Measurements from ENCODE around the gene LMO3. TPM values are rescaled to one million over a fixed set of nuclear protein-coding genes. Genes with fewer than 3 reads are reported as not detected.

LMO3 gene
- total RNA-seq, 4 donors from 2014 or later: 9.2 to 55.1 (median 41.0) TPM

- WGBS, 2 donors (ENCODE audit: low coverage in 1 of 2): 46 to 54% methylated on average over 2 of the region's 2 CpGs
- no peaks in the 10 kb centered on the region for H3K27me3 ChIP-seq
- intact Hi-C loops (cut with DNase I; ENCODE audit: low total_unique reads): no loop called here
These were observed 16.4 kb upstream of the LMO3 start for GRCh38 chr12:16622338-16622737.

GRCh38 chr12:16619537-16619936 lies 13.6 kb upstream of the LMO3 start:
- no peak for DNase-seq
- in situ Hi-C loops (cut with MboI; ENCODE audit: low pct_ligation_motif_present in 1 of 4, low pct_unique_long_range_greater_than_20kb in 1 of 4, low sequenced_read_pairs in 3 of 4) (no loop called here), intact Hi-C loops (cut with DNase I; ENCODE audit: low total_unique reads) (no loop called here)
- H3K4me3 ChIP-seq: no peak overlapping the region
- no peak overlapping the region for H3K27ac ChIP-seq
- no peaks in the 10 kb centered on the region for H3K4me1 ChIP-seq
- TF ChIP-seq POLR2AphosphoS5 (IDR thresholded peaks at IDR 0.05) (no peak), POLR2A (IDR thresholded peaks at IDR 0.05) (no peak), EP300 (IDR thresholded peaks at IDR 0.05; ENCODE audit: low read depth) (no peak), CTCF (IDR thresholded peaks at IDR 0.05) (no peak)
- H3K27me3 ChIP-seq: no peaks in the 10 kb centered on the region
- H3K9me3 ChIP-seq: no peaks in the 10 kb centered on the region
- no peaks in the 10 kb centered on the region for H3K36me3 ChIP-seq

More at GRCh38 chr12:16622338-16622737, 16.4 kb upstream of the LMO3 start:
- Histone ChIP-seq H3K4me1 (no peaks in the 10 kb centered on the region), H3K36me3 (no peaks in the 10 kb centered on the region), H3K4me3 (no peak overlapping the region), H3K9me3 (no peaks in the 10 kb centered on the region), H3K27ac (no peak overlapping the region)
- DNase-seq: no peak
- in situ Hi-C loops (cut with MboI; ENCODE audit: low pct_ligation_motif_present in 1 of 4, low pct_unique_long_range_greater_than_20kb in 1 of 4, low sequenced_read_pairs in 3 of 4): no loop called here
- TF ChIP-seq POLR2A (IDR thresholded peaks at IDR 0.05) (no peak), EP300 (IDR thresholded peaks at IDR 0.05; ENCODE audit: low read depth) (no peak), CTCF (IDR thresholded peaks at IDR 0.05) (no peak), POLR2AphosphoS5 (IDR thresholded peaks at IDR 0.05) (no peak)

GRCh38 chr12:16618256-16618655 lies 12.3 kb upstream of the LMO3 start:
- Histone ChIP-seq H3K36me3 (no peaks in the 10 kb centered on the region), H3K27me3 (no peaks in the 10 kb centered on the region), H3K4me3 (no peak overlapping the region), H3K27ac (no peak overlapping the region), H3K9me3 (no peaks in the 10 kb centered on the region), H3K4me1 (no peaks in the 10 kb centered on the region)
- WGBS, 2 donors (ENCODE audit: low coverage in 1 of 2): 56 to 62% methylated on average over 1 of the region's 1 CpG
- intact Hi-C loops (cut with DNase I; ENCODE audit: low total_unique reads): no loop called here
- in situ Hi-C loops (cut with MboI; ENCODE audit: low pct_ligation_motif_present in 1 of 4, low pct_unique_long_range_greater_than_20kb in 1 of 4, low sequenced_read_pairs in 3 of 4): no loop called here
- no peak for TF ChIP-seq CTCF (IDR thresholded peaks at IDR 0.05)
- TF ChIP-seq EP300 (IDR thresholded peaks at IDR 0.05; ENCODE audit: low read depth): no peak
- TF ChIP-seq POLR2AphosphoS5 (IDR thresholded peaks at IDR 0.05): no peak
- TF ChIP-seq POLR2A (IDR thresholded peaks at IDR 0.05): no peak
- no peak for DNase-seq

- no peak for DNase-seq
- intact Hi-C loops (cut with DNase I; ENCODE audit: low total_unique reads): no loop called here
- in situ Hi-C loops (cut with MboI; ENCODE audit: low pct_ligation_motif_present in 1 of 4, low pct_unique_long_range_greater_than_20kb in 1 of 4, low sequenced_read_pairs in 3 of 4): no loop called here
- peaks cover 0 to 5% (median 0%) of the 10 kb centered on the region in 4 donors for H3K4me1 ChIP-seq
- H3K27ac ChIP-seq: peak overlapping the region in 3 of 4 donors; percentile 26 to 85 (median 76)
- TF ChIP-seq POLR2A (IDR thresholded peaks at IDR 0.05) (no peak), POLR2AphosphoS5 (IDR thresholded peaks at IDR 0.05) (peak in 2 of 3 donors; percentile 17 to 34)
- H3K4me3 ChIP-seq: no peak overlapping the region
- H3K27me3 ChIP-seq: peaks cover 15% of the 10 kb centered on the region
- no peaks in the 10 kb centered on the region for H3K36me3 ChIP-seq
- H3K9me3 ChIP-seq: no peaks in the 10 kb centered on the region
These were observed 7.2 kb upstream of the LMO3 start for GRCh38 chr12:16613199-16613598.

- Histone ChIP-seq H3K9me3 (no peaks in the 10 kb centered on the region), H3K4me1 (peaks cover 0 to 5% (median 0%) of the 10 kb centered on the region in 4 donors), H3K4me3 (no peak overlapping the region), H3K36me3 (no peaks in the 10 kb centered on the region), H3K27ac (peak overlapping the region in 3 of 4 donors; percentile 26 to 85 (median 76)), H3K27me3 (peaks cover 20% of the 10 kb centered on the region)
- in situ Hi-C loops (cut with MboI; ENCODE audit: low pct_ligation_motif_present in 1 of 4, low pct_unique_long_range_greater_than_20kb in 1 of 4, low sequenced_read_pairs in 3 of 4): no loop called here
- no peak for TF ChIP-seq POLR2A (IDR thresholded peaks at IDR 0.05)
- TF ChIP-seq EP300 (IDR thresholded peaks at IDR 0.05; ENCODE audit: low read depth): no peak
- TF ChIP-seq POLR2AphosphoS5 (IDR thresholded peaks at IDR 0.05): no peak
- no peak for TF ChIP-seq CTCF (IDR thresholded peaks at IDR 0.05)
- no peak for DNase-seq
- intact Hi-C loops (cut with DNase I; ENCODE audit: low total_unique reads): no loop called here
These were observed 6.7 kb upstream of the LMO3 start for GRCh38 chr12:16612647-16613046.
